HG03097 (cell line): ENCODE data around the gene RASL11A.
"Not testable (repeated sequence)": the region's sequence is repeated elsewhere in the genome, so short reads cannot be mapped to it uniquely, and the experiment has no call there.

ENCODE experiments used
- ATAC-seq: cut with Tn5 transposase; IDR thresholded peaks from one replicate; pipeline ENCODE4 v1.9.1; 2021; ENCODE audit not compliant: unreplicated experiment, low FRiP score

The RASL11A gene

GRCh38 chr13:27296496-27296895, 25.9 kb downstream of the RASL11A start:
- ATAC-seq: no peak

DNA sequence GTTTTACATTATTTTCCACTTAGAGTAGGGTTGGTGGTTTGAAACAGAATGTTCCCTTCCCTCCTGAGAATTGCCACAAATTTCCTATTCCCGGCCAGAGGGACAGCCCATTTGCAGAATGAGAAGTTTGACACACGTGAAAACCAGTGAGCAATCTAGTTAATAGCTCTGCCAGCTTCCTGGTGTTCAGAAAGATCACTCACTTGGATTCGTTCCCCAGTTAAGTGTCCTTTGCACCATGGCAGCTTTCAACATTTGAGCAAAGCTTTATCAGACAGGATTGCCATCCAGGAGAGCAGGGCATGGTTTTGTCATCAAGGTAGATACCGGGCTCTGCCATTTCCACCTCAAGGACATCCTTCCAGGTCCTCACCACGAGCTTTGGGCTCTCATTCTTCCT, 28.2 kb downstream of the RASL11A start:
- ATAC-seq: no peak

DNA sequence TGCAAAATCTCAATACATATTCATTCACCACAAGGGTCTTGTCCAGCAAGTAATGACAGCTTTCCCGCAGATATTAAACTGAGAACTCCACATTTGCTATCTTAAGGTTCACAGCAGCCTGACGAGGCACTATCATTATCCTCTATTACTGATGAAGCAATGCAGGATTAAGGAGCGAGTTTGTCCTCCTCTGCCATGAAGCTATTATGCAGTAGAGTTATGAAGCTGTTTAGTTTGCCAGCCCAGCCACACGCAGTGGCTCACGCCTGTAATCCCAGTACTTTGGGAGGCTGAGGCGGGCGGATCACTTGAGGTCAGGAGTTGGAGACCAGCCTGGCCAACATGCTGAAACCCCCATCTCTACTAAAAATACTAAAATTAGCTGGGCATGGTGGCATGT, 29.8 kb downstream of the RASL11A start:
- ATAC-seq: not testable (repeated sequence)

DNA sequence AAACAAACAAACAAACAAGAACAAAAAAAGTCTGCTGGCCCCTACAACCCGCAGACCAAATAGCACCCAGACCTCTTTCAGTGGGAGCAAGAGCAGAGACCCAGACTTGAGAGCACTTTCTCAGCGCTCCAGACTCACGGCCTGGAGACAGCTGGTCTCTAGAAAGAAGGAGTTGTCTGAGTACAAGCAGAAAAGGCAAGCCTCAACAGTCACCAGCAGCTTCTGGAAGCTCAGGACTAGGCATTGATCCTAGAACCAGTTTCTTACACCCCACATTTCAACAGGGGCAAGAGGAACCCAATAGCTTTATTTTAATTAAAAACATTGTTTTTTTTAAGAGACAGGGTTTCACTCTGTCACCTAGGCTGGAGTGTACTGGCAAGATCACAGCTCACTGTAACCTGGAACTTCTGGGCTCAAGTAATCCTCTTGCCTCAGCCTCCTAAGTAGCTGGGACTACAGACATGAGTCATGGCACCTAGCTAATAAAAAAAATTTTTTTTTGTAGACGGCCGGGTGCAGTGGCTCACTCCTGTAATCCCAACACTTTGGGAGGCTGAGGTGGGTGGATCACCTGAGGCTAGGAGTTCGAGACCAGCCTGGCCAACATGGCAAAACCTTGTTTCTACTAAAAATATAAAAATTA, 30.4 kb downstream of the RASL11A start:
- no peak for ATAC-seq

DNA sequence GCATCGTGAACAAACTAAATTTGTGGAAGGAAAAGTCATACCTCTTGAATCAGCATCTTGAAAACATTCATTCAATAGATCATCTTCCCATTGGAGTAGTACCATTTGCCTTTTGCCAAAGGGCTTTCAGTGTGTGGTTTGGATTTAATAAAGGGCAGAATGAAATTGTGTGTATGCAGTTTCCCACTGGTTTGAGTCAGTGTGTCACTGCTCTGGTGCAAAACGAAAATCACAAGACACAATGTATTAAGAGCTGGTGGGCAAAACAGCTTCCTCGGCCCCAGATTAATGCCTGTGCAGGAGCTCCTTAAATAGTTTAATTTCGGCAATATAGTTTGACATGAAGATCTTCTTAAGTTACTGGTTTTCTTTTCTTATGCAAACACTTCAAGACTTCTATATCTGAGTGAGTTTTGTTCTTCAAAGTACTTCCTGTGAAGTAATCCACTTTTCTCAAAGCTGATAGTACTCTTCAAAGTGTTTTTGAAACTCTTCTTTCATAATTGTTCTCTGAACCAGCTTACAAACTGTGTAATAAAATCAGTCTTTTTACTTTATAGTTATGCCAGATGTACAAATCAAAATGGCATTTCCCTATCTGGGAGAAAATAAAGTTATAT, 32.1 kb downstream of the RASL11A start:
- ATAC-seq: no peak

DNA sequence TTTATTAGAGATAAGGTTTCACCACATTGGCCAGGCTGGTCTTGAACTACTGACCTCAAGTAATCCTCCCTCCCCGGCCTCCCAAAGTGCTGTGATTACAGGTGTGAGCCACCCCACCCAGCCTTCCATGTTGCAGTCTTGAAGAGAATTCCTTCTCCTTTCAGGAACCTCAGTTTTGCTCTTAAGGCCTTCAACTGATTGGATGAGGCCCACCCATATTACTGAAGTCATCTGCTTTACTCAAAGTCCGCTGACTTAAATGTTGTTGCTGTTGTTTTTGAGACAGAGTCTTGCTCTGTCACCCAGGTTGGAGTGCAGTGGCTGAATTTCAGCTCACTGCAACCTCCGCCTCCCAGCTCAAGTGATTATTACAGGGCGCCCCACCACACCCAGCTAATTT, 33.5 kb downstream of the RASL11A start:
- no peak for ATAC-seq

DNA sequence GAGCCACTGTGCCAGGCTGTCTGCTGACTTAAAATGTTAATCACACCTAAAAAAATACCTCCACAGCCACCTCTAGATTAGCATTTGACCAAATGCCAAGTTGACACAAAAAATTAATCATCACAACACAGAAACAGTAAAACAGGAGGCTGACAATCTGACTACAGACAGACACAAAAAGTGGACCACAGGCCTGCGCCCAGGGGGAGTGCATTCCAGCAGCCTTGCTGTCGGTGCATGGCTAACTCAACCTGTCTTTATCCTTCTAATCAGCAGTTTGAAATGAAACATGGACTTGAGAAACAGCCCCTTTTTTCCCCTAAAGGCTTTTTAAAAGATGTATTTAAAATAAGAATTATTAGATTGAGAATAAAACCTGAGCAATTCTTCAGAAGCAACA, 34.0 kb downstream of the RASL11A start:
- ATAC-seq: no peak

GRCh38 chr13:27306364-27306763, 35.7 kb downstream of the RASL11A start:
- no peak for ATAC-seq

GRCh38 chr13:27308941-27309340, 38.3 kb downstream of the RASL11A start:
- no peak for ATAC-seq

DNA sequence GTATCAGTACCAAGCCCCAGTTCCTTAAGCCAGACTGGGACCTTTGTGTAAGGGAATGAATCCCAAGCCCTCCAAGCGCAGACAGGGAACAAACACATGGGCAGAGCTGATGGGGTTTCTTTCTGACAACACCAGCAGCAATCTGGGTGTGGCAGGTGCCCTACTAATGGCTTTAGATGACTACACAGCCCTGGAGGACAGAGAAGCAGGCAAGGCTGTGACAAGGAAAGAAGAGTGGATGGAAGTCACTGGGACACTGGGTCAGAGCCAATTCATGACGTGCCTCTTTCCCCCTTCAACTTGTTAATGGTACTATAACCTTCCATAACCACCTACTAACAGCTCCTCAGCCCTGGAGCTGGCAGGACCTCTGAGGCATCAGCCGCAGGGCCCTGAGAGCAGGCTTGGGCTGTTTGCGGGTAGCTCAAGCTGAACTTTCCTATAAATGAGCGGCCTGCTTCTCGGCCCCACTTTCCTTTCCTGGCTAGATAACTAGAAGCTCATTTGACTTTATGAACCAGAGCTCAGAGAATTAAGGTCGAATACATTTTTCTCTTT, 38.9 kb downstream of the RASL11A start:
- no peak for ATAC-seq

DNA sequence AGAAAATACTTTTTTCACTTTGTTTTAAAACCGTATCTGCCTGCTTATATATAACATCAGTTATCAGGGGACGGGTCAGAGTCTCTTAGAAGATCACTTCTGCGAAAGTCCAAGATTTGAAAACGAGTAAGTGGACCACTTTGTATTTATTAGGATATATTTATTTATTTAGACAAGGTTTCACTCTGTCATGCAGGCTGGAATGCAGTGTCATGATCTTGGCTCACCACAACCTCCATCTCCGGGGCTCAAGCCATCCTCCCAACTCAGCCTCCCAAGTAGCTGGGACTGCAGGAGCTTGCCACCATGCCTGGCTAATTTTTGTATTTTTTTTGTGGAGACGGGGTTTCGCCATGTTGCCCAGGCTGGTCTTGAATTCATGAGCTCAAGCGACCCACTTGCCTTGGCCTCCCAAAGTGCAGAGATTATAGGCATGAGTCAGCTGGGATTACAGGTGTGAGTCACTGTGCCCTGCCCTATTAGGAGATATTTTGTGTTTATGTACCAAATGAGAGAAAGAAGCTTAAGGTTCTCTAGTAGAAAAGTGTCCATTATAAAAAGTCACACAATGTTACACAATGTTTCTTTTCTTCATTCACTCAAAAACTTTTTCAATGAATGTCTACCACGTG, 39.5 kb downstream of the RASL11A start:
- ATAC-seq: no peak

DNA sequence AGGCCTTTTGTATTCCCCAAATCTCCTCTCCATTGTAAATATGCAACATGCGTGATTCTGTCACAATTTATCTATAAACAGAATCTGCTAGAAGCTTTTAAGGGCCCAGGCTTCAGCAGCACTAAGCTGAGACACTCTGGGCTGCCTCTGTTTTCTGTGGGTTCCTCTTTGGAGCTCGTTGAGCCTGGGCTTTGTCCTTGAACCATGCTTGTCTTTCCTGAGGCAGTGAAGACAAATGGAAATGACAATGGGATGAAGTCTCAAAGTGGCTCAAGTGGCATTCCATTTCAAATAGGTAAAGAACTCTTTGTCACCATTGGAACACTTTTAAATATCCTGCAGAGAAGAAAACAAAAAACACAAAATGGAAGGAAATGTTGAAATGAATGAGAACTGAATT, 40.3 kb downstream of the RASL11A start:
- no peak for ATAC-seq

GRCh38 chr13:27311518-27312210, 41.0 kb downstream of the RASL11A start:
- ATAC-seq: no peak

- ATAC-seq: no peak
These were observed 43.1 kb downstream of the RASL11A start for GRCh38 chr13:27313770-27314169.

GRCh38 chr13:27319404-27319803, 48.8 kb downstream of the RASL11A start:
- ATAC-seq: no peak

DNA sequence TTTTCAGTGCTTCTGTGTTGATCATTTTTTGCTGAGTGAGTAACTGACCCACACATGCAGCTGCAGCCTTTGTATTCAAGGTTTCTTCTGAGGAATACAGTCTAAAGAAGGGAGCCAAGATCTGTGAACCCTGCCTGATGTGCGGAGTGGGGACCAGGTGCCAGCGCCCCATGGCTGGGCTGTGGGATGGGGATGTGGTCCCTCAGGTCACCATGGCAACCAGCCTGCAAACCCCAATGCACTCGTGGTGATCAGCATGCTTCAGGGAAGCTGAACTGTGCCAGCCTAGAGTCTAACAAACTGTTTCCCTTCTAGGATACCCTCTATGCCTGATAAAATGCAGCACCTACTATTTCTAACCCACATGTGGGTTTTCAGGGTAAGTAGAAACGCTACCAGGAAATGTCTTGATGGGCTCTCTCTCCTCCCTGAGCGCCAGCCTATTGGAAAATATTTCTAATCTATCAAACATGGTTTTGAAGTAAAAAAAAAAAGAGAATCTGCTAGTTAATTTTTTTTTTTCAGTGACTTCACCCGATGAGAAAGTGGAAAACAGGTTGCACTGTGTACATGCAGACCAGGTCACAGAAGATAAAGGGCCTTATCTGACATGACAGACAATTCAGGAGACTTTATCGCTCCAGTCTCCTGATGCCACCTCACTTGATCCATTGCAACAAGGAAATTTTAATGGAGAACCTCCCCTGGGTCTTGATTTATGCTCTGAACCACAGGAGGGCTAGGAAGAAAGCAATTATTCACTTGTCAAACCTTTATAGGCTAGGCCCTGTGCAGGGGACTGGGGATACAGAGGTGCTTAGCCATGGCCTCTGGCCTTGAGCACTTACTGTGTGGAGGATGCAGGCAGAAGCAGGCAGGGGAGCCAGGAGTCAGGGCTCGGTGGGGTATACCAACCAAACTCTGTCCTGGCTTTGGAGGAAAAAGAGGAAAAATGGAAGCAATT, 51.1 kb downstream of the RASL11A start:
- ATAC-seq: no peak

DNA sequence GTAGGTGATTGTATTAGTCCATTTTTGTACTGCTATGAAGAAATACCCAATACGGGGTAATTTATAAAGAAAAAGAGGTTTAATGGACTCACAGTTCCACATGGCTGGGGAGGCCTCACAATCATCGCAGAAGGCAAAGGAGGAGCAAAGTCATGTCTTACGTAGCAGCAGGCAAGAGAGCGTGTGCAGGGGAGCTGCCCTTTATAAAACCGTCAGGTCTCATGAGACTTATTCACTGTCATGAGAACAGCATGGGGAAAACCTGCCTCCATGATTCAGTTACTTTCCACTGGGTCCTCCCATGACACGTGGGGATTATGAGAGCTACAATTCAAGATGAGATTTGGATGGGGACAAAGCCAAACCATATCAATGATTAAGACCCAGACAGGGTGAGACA, 51.8 kb downstream of the RASL11A start:
- ATAC-seq: not testable (repeated sequence)
